Measurements from ENCODE around the gene UHRF2. TPM values are rescaled to one million over a fixed set of nuclear protein-coding genes. Genes with fewer than 3 reads are reported as not detected.
"Not testable (repeated sequence)": the region's sequence is repeated elsewhere in the genome, so short reads cannot be mapped to it uniquely, and the experiment has no call there.

The UHRF2 gene
- total RNA-seq, 1 donor: 54.0 TPM

GRCh38 chr9:6441269-6441668 is 28.3 kb downstream of the UHRF2 start:
- TF ChIP-seq CTCF (IDR thresholded peaks at IDR 0.05; ENCODE audit: insufficient read depth, low read depth, low read length): no peak
- H3K4me3 ChIP-seq (ENCODE audit: low read depth, low read length): no peak overlapping the region
- no peak for DNase-seq (ENCODE audit: low read depth)

GRCh38 chr9:6443661-6444060 is 30.7 kb downstream of the UHRF2 start:
- peak; percentile 44 for DNase-seq (ENCODE audit: low read depth)
- no peak overlapping the region for H3K4me3 ChIP-seq (ENCODE audit: low read depth, low read length)
- no peak for TF ChIP-seq CTCF (IDR thresholded peaks at IDR 0.05; ENCODE audit: insufficient read depth, low read depth, low read length)

- no peak for TF ChIP-seq CTCF (IDR thresholded peaks at IDR 0.05; ENCODE audit: insufficient read depth, low read depth, low read length)
- no peak for DNase-seq (ENCODE audit: low read depth)
- H3K4me3 ChIP-seq (ENCODE audit: low read depth, low read length): no peak overlapping the region
These were observed 31.1 kb downstream of the UHRF2 start for GRCh38 chr9:6444128-6444527.

- no peak for DNase-seq (ENCODE audit: low read depth)
- no peak for TF ChIP-seq CTCF (IDR thresholded peaks at IDR 0.05; ENCODE audit: insufficient read depth, low read depth, low read length)
- no peak overlapping the region for H3K4me3 ChIP-seq (ENCODE audit: low read depth, low read length)
These were observed 36.1 kb downstream of the UHRF2 start for GRCh38 chr9:6449086-6449485.

GRCh38 chr9:6449645-6450044 is 36.6 kb downstream of the UHRF2 start:
- no peak for TF ChIP-seq CTCF (IDR thresholded peaks at IDR 0.05; ENCODE audit: insufficient read depth, low read depth, low read length)
- DNase-seq (ENCODE audit: low read depth): no peak
- H3K4me3 ChIP-seq (ENCODE audit: low read depth, low read length): no peak overlapping the region

- DNase-seq (ENCODE audit: low read depth): no peak
- H3K4me3 ChIP-seq (ENCODE audit: low read depth, low read length): no peak overlapping the region
- no peak for TF ChIP-seq CTCF (IDR thresholded peaks at IDR 0.05; ENCODE audit: insufficient read depth, low read depth, low read length)
These were observed 37.8 kb downstream of the UHRF2 start for GRCh38 chr9:6450641-6451375.

GRCh38 chr9:6455292-6455691 is 42.3 kb downstream of the UHRF2 start:
- DNase-seq (ENCODE audit: low read depth); H3K4me3 ChIP-seq (ENCODE audit: low read depth, low read length): not testable (repeated sequence)

- not testable (repeated sequence) for H3K4me3 ChIP-seq (ENCODE audit: low read depth, low read length); DNase-seq (ENCODE audit: low read depth)
These were observed 45.7 kb downstream of the UHRF2 start for GRCh38 chr9:6458704-6459103.

Measured in fibroblast of villous mesenchyme (primary cell).